PC-9 (cell line): ENCODE data around the gene ARHGAP8. TPM values are rescaled to one million over a fixed set of nuclear protein-coding genes. Genes with fewer than 3 reads are reported as not detected.

Experiments
- BruUV-seq: library from RNA; stranded (reverse); fragments of 400-500 nt; replicated peaks from 2 replicates; lab custom pipeline; 2021; lab: Mats Ljungman, UMichigan
- CTCF ChIA-PET: fragments of 300-600 bp; sonication (Branson Sonifier 250); formaldehyde crosslinking; loops from one replicate; lab custom pipeline; 2022; ENCODE audit warnings: antibody characterized with exemption; lab: Charles Lee
- POLR2A ChIA-PET: fragments of 300-600 bp; sonication (Branson Sonifier 250); formaldehyde crosslinking; loops from one replicate; lab custom pipeline; 2022; ENCODE audit warnings: antibody characterized with exemption; ENCODE audit not compliant: unreplicated experiment; lab: Charles Lee
- DNase-seq, 2 experiments: peaks; one replicate each; pipeline versions ENCODE4 v3.0.0 to v3.0.0-alpha.2; 2015 to 2022; ENCODE audit warnings: mixed read lengths in 1 of 2
- H2AFZ ChIP-seq: fragments of 200-600 bp; sonication (generic); 2 replicates; pipeline ENCODE4 v1.8.1; 2017; ENCODE audit warnings: antibody characterized with exemption
- H3F3A ChIP-seq: fragments of 200-600 bp; sonication (generic); 2 replicates; pipeline ENCODE4 v1.8.1; 2017; ENCODE audit warnings: antibody characterized with exemption, mild to moderate bottlenecking, low read depth; ENCODE audit not compliant: insufficient read depth
- H3K27ac ChIP-seq: fragments of 200-600 bp; sonication (generic); 2 replicates; pipeline ENCODE4 v1.6.1; 2016; ENCODE audit warnings: mixed run types
- H3K27me3 ChIP-seq: fragments of 200-600 bp; sonication (generic); 2 replicates; pipeline ENCODE4 v1.6.1; 2016; ENCODE audit warnings: low read depth, mixed run types; ENCODE audit not compliant: insufficient read depth
- H3K36me3 ChIP-seq: fragments of 200-600 bp; sonication (generic); 2 replicates; pipeline ENCODE4 v1.6.1; 2016; ENCODE audit warnings: low read depth, mixed run types
- H3K4me1 ChIP-seq: fragments of 200-600 bp; sonication (generic); replicated peaks from 2 replicates; pipeline ENCODE4 v1.6.1; 2016; ENCODE audit warnings: mixed run types; ENCODE audit not compliant: insufficient read depth
- H3K4me2 ChIP-seq: fragments of 200-600 bp; sonication (generic); 2 replicates; pipeline ENCODE4 v1.6.1; 2017; ENCODE audit warnings: mixed run types
- H3K4me3 ChIP-seq: fragments of 200-600 bp; sonication (generic); 2 replicates; pipeline ENCODE4 v1.6.1; 2016; ENCODE audit warnings: mixed run types
- H3K79me2 ChIP-seq: fragments of 200-600 bp; sonication (generic); 2 replicates; pipeline ENCODE4 v1.6.1; 2017; ENCODE audit warnings: low read depth, mixed run types
- H3K9me2 ChIP-seq: fragments of 200-600 bp; sonication (generic); 2 replicates; pipeline ENCODE4 v1.8.1; 2017; ENCODE audit warnings: mild to moderate bottlenecking; ENCODE audit not compliant: insufficient read depth
- H3K9me3 ChIP-seq: fragments of 200-600 bp; sonication (generic); 2 replicates; pipeline ENCODE4 v1.8.1; 2016; ENCODE audit warnings: low read depth; ENCODE audit not compliant: insufficient read depth
- H4K20me1 ChIP-seq: fragments of 200-600 bp; sonication (generic); 2 replicates; pipeline ENCODE4 v1.8.1; 2017; ENCODE audit not compliant: insufficient read depth
- CTCF ChIP-seq: fragments of 200-600 bp; sonication (generic); conservative IDR thresholded peaks from 2 replicates; pipeline ENCODE4 v1.6.1; 2017; ENCODE audit warnings: mixed run types, antibody characterized with exemption, mild to moderate bottlenecking, moderate library complexity
- EZH2 ChIP-seq: fragments of 200-600 bp; sonication (generic); IDR thresholded peaks from 2 replicates; pipeline ENCODE4 v1.8.0; 2017; ENCODE audit warnings: antibody characterized with exemption, low read depth
- intact Hi-C: fragments of 100-400 bp; cut with micrococcal nuclease; formaldehyde crosslinking; loops from one replicate; pipeline ENCODE4 v1.10.0; 2022; ENCODE audit not compliant: unreplicated experiment
- total RNA-seq: library from RNA; stranded (reverse); gene quantifications from 2 replicates; pipeline ENCODE4 v1.2.3, GENCODE V29; 2021

The ARHGAP8 gene
- total RNA-seq, 1 experiment from 2014 or later, result 114 TPM

GRCh38 chr22:44807915-44808690, 55.7 kb downstream of the ARHGAP8 start:
- Histone ChIP-seq H4K20me1 (peaks cover 19% of the 10 kb centered on the region), H3K27me3 (no peaks in the 10 kb centered on the region), H3K9me3 (no peaks in the 10 kb centered on the region), H3F3A (peaks cover 11% of the 10 kb centered on the region; the same call in 1 of the 2 replicates), H3K9me2 (no peaks in the 10 kb centered on the region), H3K4me3 (no peak overlapping the region), H3K36me3 (0 out of 2 replicates have a peak, but pooled peaks cover 6% of the 10 kb centered on the region), H2AFZ (no peak overlapping the region), H3K4me2 (no peak overlapping the region), H3K79me2 (no peaks in the 10 kb centered on the region), H3K27ac (no peak overlapping the region), H3K4me1 (no peaks in the 10 kb centered on the region)
- no TSS peak for BruUV-seq
- intact Hi-C loops, result no loop called here
- TF ChIP-seq EZH2 (no peak), CTCF (no peak)
- ChIA-PET POLR2A (no interaction called here), CTCF (no interaction called here)
- no peak for DNase-seq

DNA sequence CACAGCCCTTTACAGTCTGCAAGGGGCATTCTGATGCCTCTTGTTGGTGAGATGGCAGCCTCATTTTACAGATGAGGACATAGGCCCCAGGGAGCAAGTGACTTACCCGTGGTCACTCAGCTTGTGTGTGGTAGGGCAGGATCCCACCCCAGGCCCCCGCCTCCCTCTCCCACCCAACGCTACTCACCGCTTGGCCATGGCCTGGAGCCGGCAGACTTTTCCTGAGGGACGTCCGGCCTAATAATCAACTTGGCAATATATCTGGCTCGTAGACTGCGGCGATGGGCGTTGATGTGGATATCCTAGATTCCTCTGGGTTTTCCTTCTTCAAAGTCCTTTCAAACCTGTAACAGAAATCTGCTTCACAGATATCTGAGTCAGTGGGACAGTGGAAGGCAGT, 57.1 kb downstream of the ARHGAP8 start:
- Histone ChIP-seq H3K27ac (no peak overlapping the region), H3K4me3 (no peak overlapping the region), H3F3A (peaks cover 11% of the 10 kb centered on the region; the same call in 1 of the 2 replicates), H3K27me3 (no peaks in the 10 kb centered on the region), H4K20me1 (peaks cover 19% of the 10 kb centered on the region), H3K4me1 (no peaks in the 10 kb centered on the region), H3K9me2 (no peaks in the 10 kb centered on the region), H3K79me2 (no peaks in the 10 kb centered on the region), H3K9me3 (no peaks in the 10 kb centered on the region), H2AFZ (no peak overlapping the region), H3K4me2 (no peak overlapping the region), H3K36me3 (0 out of 2 replicates have a peak, but pooled peaks cover 6% of the 10 kb centered on the region)
- intact Hi-C loops, result no loop called here
- no peak for DNase-seq
- ChIA-PET CTCF (no interaction called here), POLR2A (no interaction called here)
- no TSS peak for BruUV-seq
- TF ChIP-seq EZH2 (no peak), CTCF (no peak)

DNA sequence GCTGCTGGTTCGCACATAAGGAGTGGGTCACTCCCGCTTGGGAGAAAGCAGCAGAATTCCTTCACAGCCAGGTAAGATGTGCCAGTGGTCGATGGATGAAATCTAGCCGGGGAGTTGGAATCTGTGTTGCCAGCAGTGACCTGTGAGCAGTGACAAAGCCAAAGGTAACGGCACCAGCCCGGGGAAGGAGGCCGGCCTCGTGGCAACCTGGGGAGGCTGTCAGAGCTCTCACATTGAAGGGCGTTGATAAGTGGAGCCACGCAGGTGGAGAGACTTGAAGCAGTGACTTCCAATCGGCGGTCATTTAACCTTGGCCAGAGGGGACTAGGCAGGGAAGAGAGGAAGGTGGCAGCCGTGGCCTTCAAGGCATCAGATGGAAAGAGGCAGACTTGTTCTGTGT, 58.8 kb downstream of the ARHGAP8 start:
- Histone ChIP-seq H3K36me3 (no peaks in the 10 kb centered on the region), H2AFZ (no peak overlapping the region), H3K27me3 (no peaks in the 10 kb centered on the region), H3K9me2 (no peaks in the 10 kb centered on the region), H3K4me3 (no peak overlapping the region), H3K4me1 (no peaks in the 10 kb centered on the region), H3F3A (peaks cover 11% of the 10 kb centered on the region; the same call in 1 of the 2 replicates), H3K79me2 (no peaks in the 10 kb centered on the region), H3K9me3 (no peaks in the 10 kb centered on the region), H3K4me2 (no peak overlapping the region), H3K27ac (no peak overlapping the region), H4K20me1 (peaks cover 7% of the 10 kb centered on the region)
- POLR2A ChIA-PET, result no interaction called here
- no TSS peak for BruUV-seq
- intact Hi-C loops, result no loop called here
- CTCF ChIA-PET, result no interaction called here
- TF ChIP-seq EZH2 (no peak), CTCF (no peak)
- DNase-seq, result no peak
